ENCODE measurements around the gene CCDC181. TPM values are rescaled to one million over a fixed set of nuclear protein-coding genes. Genes with fewer than 3 reads are reported as not detected.

CCDC181 gene
- total RNA-seq, 1 experiment from 2014 or later = 0.39 TPM

GRCh38 chr1:169346036-169346589, 81.2 kb downstream of the CCDC181 start:
- no TSS peak for BruUV-seq (replicated peaks)
- no peak for ATAC-seq
- intact Hi-C loops (cut with micrococcal nuclease; ENCODE audit: unreplicated experiment) (loop anchor here (5.0 to 10.0 kb wide), 3 partner anchors 214 to 1004 kb away; no protein-coding TSS in a partner anchor), in situ Hi-C loops (cut with HindIII; ENCODE audit: low pct_unique_long_range_greater_than_20kb, low sequenced_read_pairs) (no loop called here)
- POLR2A ChIA-PET = no interaction called here
- no peaks in the 10 kb centered on the region for H3K27me3 ChIP-seq (ENCODE audit: control insufficient read depth, insufficient read depth, low read length)
- H3K27ac ChIP-seq (ENCODE audit: low read length) = no peak overlapping the region
- H3K4me3 ChIP-seq (ENCODE audit: low read depth in 2 of 2, low read length in 2 of 2) = no peak overlapping the region
- H3K36me3 ChIP-seq (ENCODE audit: control insufficient read depth, insufficient read depth, low read length) = no peaks in the 10 kb centered on the region
- CTCF ChIA-PET = no interaction called here
- TF ChIP-seq SIN3A (IDR thresholded peaks at IDR 0.05; ENCODE audit: borderline replicate concordance, insufficient read depth, low read depth, low read length) (no peak), POLR2AphosphoS5 (IDR thresholded peaks at IDR 0.05; ENCODE audit: low read depth, low read length) (no peak), CTCF (IDR thresholded peaks at IDR 0.05) (no peak), TCF7L2 (IDR thresholded peaks at IDR 0.05; ENCODE audit: low read depth, low read length) (no peak), REST (IDR thresholded peaks at IDR 0.05; ENCODE audit: insufficient read depth in 1 of 2, low read depth in 2 of 2, low read length in 1 of 2) (no peak)
- no peaks in the 10 kb centered on the region for H3K9me3 ChIP-seq (ENCODE audit: control insufficient read depth, insufficient read depth, low read depth, low read length)
- H3K4me1 ChIP-seq (ENCODE audit: control insufficient read depth, insufficient read depth, low read length) = no peaks in the 10 kb centered on the region
- DNase-seq (ENCODE audit: low read depth, low spot score) = no peak

- no peak for DNase-seq (ENCODE audit: low read depth, low spot score)
- CTCF ChIA-PET = no interaction called here
- TF ChIP-seq SIN3A (IDR thresholded peaks at IDR 0.05; ENCODE audit: borderline replicate concordance, insufficient read depth, low read depth, low read length) (no peak), REST (IDR thresholded peaks at IDR 0.05; ENCODE audit: insufficient read depth in 1 of 2, low read depth in 2 of 2, low read length in 1 of 2) (no peak), POLR2AphosphoS5 (IDR thresholded peaks at IDR 0.05; ENCODE audit: low read depth, low read length) (no peak), TCF7L2 (IDR thresholded peaks at IDR 0.05; ENCODE audit: low read depth, low read length) (no peak), CTCF (IDR thresholded peaks at IDR 0.05) (no peak)
- Histone ChIP-seq H3K27ac (ENCODE audit: low read length) (no peak overlapping the region), H3K36me3 (ENCODE audit: control insufficient read depth, insufficient read depth, low read length) (no peaks in the 10 kb centered on the region), H3K4me3 (ENCODE audit: low read depth in 2 of 2, low read length in 2 of 2) (no peak overlapping the region), H3K4me1 (ENCODE audit: control insufficient read depth, insufficient read depth, low read length) (no peaks in the 10 kb centered on the region), H3K9me3 (ENCODE audit: control insufficient read depth, insufficient read depth, low read depth, low read length) (no peaks in the 10 kb centered on the region), H3K27me3 (ENCODE audit: control insufficient read depth, insufficient read depth, low read length) (no peaks in the 10 kb centered on the region)
- ATAC-seq = no peak
- intact Hi-C loops (cut with micrococcal nuclease; ENCODE audit: unreplicated experiment) = loop anchor here (5.0 to 10.0 kb wide), 3 partner anchors 213 to 1003 kb away; no protein-coding TSS in a partner anchor
- BruUV-seq (replicated peaks) = no TSS peak
- POLR2A ChIA-PET = no interaction called here
- in situ Hi-C loops (cut with HindIII; ENCODE audit: low pct_unique_long_range_greater_than_20kb, low sequenced_read_pairs) = no loop called here
These were observed 81.8 kb downstream of the CCDC181 start for GRCh38 chr1:169345511-169345910.

Data from Panc1 (cell line).